ENCODE results near the gene SLC66A2.

- TF ChIP-seq ISL1 (CRISPR knock-in tag; IDR thresholded peaks at IDR 0.05) (no peak), GLIS3 (CRISPR knock-in tag; IDR thresholded peaks at IDR 0.05) (no peak), CREB5 (CRISPR knock-in tag; IDR thresholded peaks at IDR 0.05; ENCODE audit: low read depth) (no peak), PPARA (CRISPR knock-in tag; IDR thresholded peaks at IDR 0.05; ENCODE audit: borderline replicate concordance) (no peak), CSDC2 (CRISPR knock-in tag; IDR thresholded peaks at IDR 0.05) (no peak), ZFP3 (CRISPR knock-in tag; IDR thresholded peaks at IDR 0.05) (no peak), PATZ1 (CRISPR knock-in tag; IDR thresholded peaks at IDR 0.05; ENCODE audit: borderline replicate concordance) (no peak), ZFP30 (CRISPR knock-in tag; IDR thresholded peaks at IDR 0.05) (no peak)
Measured at GRCh38 chr18:79975043-79975442, 23.6 kb upstream of the SLC66A2 start.

Data from SK-N-SH treated with all-trans-retinoic acid at 6 μM for 48 hours (cell line).